Measurements from ENCODE around the gene LMX1B. TPM values are rescaled to one million over a fixed set of nuclear protein-coding genes. Genes with fewer than 3 reads are reported as not detected.

The LMX1B gene
- total and polyA plus RNA-seq, 2 donors (not counting 3 experiments of a cell fraction or from before 2014, with no cell fraction given) = not detected

GRCh38 chr9:126564716-126565115 lies 49.0 kb upstream of the LMX1B start:
- H3K4me2 ChIP-seq (ENCODE audit: insufficient read depth, low read length) = no peak overlapping the region
- H3K9me1 ChIP-seq (replicated peaks; ENCODE audit: control insufficient read depth, extremely low read depth, insufficient read depth, low read length) = no peaks in the 10 kb centered on the region
- FAIRE-seq (no peak), DNase-seq (ENCODE audit: low read depth, low spot score) (no peak)
- H3K36me3 ChIP-seq (ENCODE audit: control insufficient read depth in 2 of 2, extremely low read depth in 1 of 2, insufficient read depth in 2 of 2, low read length in 2 of 2) = no peaks in the 10 kb centered on the region
- ChIA-PET POLR2A (no interaction called here), CTCF (interaction anchor here (0.6 kb wide), 1 partner anchor 113 kb away, joined by 3 read pairs; no protein-coding TSS in a partner anchor)
- no peak for TF ChIP-seq CTCF (IDR thresholded peaks at IDR 0.05; ENCODE audit: extremely low read depth in 1 of 2, insufficient read depth in 1 of 2, low read depth in 1 of 2, low read length in 2 of 2)
- no peak for TF ChIP-seq MAX (IDR thresholded peaks at IDR 0.05; ENCODE audit: insufficient read depth, insufficient read length)
- no peak for TF ChIP-seq GATA2 (IDR thresholded peaks at IDR 0.05; ENCODE audit: insufficient read depth, insufficient read length, low read depth, low read length)
- no peak for TF ChIP-seq FOS (IDR thresholded peaks at IDR 0.05; ENCODE audit: borderline replicate concordance, insufficient read depth, low read length)
- TF ChIP-seq MYC (IDR thresholded peaks at IDR 0.05; ENCODE audit: low read depth, low read length) = no peak
- TF ChIP-seq POLR2A (IDR thresholded peaks at IDR 0.05; ENCODE audit: low read depth, low read length) = no peak
- no peak for TF ChIP-seq JUN (IDR thresholded peaks at IDR 0.05; ENCODE audit: borderline replicate concordance, insufficient read depth, insufficient read length, low read depth)
- no peak for TF ChIP-seq EZH2 (IDR thresholded peaks at IDR 0.05; ENCODE audit: borderline replicate concordance, low read depth, low read length, severe bottlenecking)
- no peak for TF ChIP-seq POLR2AphosphoS5 (IDR thresholded peaks at IDR 0.05; ENCODE audit: insufficient read depth, low read depth, low read length)
- intact Hi-C loops (cut with micrococcal nuclease) = no loop called here
- H3K9ac ChIP-seq (replicated peaks; ENCODE audit: extremely low read depth, insufficient read depth, low read length) = no peak overlapping the region
- no TSS peak for BruUV-seq (replicated peaks)
- no peak overlapping the region for H3K27ac ChIP-seq (ENCODE audit: insufficient read depth, low read depth, low read length)
- dilution Hi-C loops (cut with MboI; ENCODE audit: extremely low pct_ligation_motif_present, low sequenced_read_pairs) = no loop called here
- H3K27me3 ChIP-seq (ENCODE audit: control insufficient read depth in 2 of 2, insufficient read depth in 2 of 2, low read length in 2 of 2) = peaks cover 4 to 16% of the 10 kb centered on the region in 2 experiments
- H3K4me3 ChIP-seq (replicated peaks in 1 of 3; ENCODE audit: insufficient read depth in 1 of 3, low read depth in 1 of 3, low read length in 3 of 3) = no peak overlapping the region
- no peaks in the 10 kb centered on the region for H4K20me1 ChIP-seq (replicated peaks; ENCODE audit: control insufficient read depth, extremely low read depth, insufficient read depth, low read length)
- no peaks in the 10 kb centered on the region for H3K79me2 ChIP-seq (ENCODE audit: control insufficient read depth, insufficient read depth, low read length)
- H2AFZ ChIP-seq (ENCODE audit: low read depth, low read length) = no peak overlapping the region
- peaks cover 5% of the 10 kb centered on the region for H3K4me1 ChIP-seq (ENCODE audit: control insufficient read depth, extremely low read depth, insufficient read depth, low read length)
- no peaks in the 10 kb centered on the region for H3K9me3 ChIP-seq (replicated peaks; ENCODE audit: control insufficient read depth, insufficient read depth, low read length)

All from endothelial cell of umbilical vein (primary cell).